ENCODE results near the gene MPDU1. TPM values are rescaled to one million over a fixed set of nuclear protein-coding genes. Genes with fewer than 3 reads are reported as not detected.

The MPDU1 gene
- total and polyA plus RNA-seq, 8 donors: 77.8 to 96.1 (median 85.5) TPM

- intact Hi-C loops (cut with DNase I): no loop called here
- Histone ChIP-seq H3K4me3 (peak overlapping the region in 1 of 2 donors; percentile 100), H3K27me3 (no peaks in the 10 kb centered on the region), H3K4me1 (peaks cover 33 to 86% of the 10 kb centered on the region in 2 donors), H3K27ac (peak overlapping the region; percentile 84 to 98), H3K36me3 (peaks cover 0 to 73% of the 10 kb centered on the region in 2 donors), H3K9me3 (no peaks in the 10 kb centered on the region)
- TF ChIP-seq CTCF (IDR thresholded peaks at IDR 0.05): no peak
- DNase-seq: no peak
- ATAC-seq: no peak
Observed at GRCh38 chr17:7577327-7578199, 6.1 kb upstream of the MPDU1 start.

GRCh38 chr17:7579001-7579833 lies 4.4 kb upstream of the MPDU1 start, which contains the start of gene CD68:
Gene CD68 (plus strand): TSS chr17:7579638. CDS start chr17:7579678, 40 bp downstream.
- TF ChIP-seq CTCF (IDR thresholded peaks at IDR 0.05): no peak
- peaks cover 0 to 67% of the 10 kb centered on the region in 2 donors for H3K36me3 ChIP-seq
- H3K27ac ChIP-seq: peak within 1 kb of the TSS; percentile 84 to 98
- DNase-seq (peak in 2 of 4 donors; percentile 64 to 89), ATAC-seq (peak; percentile 66)
- no peaks in the 10 kb centered on the region for H3K27me3 ChIP-seq
- peaks cover 40 to 92% of the 10 kb centered on the region in 2 donors for H3K4me1 ChIP-seq
- intact Hi-C loops (cut with DNase I): no loop called here
- H3K9me3 ChIP-seq: no peaks in the 10 kb centered on the region
- peak within 1 kb of the TSS; percentile 12 to 100 for H3K4me3 ChIP-seq

- intact Hi-C loops (cut with DNase I): no loop called here
- no peak for DNase-seq
- Histone ChIP-seq H3K36me3 (peaks cover 0 to 59% of the 10 kb centered on the region in 2 donors), H3K9me3 (no peaks in the 10 kb centered on the region), H3K4me3 (peak overlapping the region; percentile 12 to 100), H3K27me3 (no peaks in the 10 kb centered on the region), H3K27ac (peak overlapping the region; percentile 84 to 98), H3K4me1 (peaks cover 32 to 92% of the 10 kb centered on the region in 2 donors)
- TF ChIP-seq CTCF (IDR thresholded peaks at IDR 0.05): no peak
- ATAC-seq: no peak
Observed at GRCh38 chr17:7579834-7580603, 3.6 kb upstream of the MPDU1 start.

GRCh38 chr17:7580604-7581575 lies 2.8 kb upstream of the MPDU1 start:
- no peaks in the 10 kb centered on the region for H3K27me3 ChIP-seq
- H3K4me3 ChIP-seq: peak overlapping the region in 1 of 2 donors; percentile 100
- H3K27ac ChIP-seq: peak overlapping the region; percentile 84 to 98
- peaks cover 0 to 50% of the 10 kb centered on the region in 2 donors for H3K36me3 ChIP-seq
- ATAC-seq (no peak), DNase-seq (no peak)
- H3K4me1 ChIP-seq: peaks cover 25 to 92% of the 10 kb centered on the region in 2 donors
- H3K9me3 ChIP-seq: no peaks in the 10 kb centered on the region
- TF ChIP-seq CTCF (IDR thresholded peaks at IDR 0.05): no peak
- intact Hi-C loops (cut with DNase I): no loop called here
